NCI-H2171 (cell line): Measurements from ENCODE around the gene WAC.

Experiments
- DNase-seq: peaks from one replicate; lab custom pipeline; 2025; lab: John Stamatoyannopoulos, UW

The WAC gene

DNA sequence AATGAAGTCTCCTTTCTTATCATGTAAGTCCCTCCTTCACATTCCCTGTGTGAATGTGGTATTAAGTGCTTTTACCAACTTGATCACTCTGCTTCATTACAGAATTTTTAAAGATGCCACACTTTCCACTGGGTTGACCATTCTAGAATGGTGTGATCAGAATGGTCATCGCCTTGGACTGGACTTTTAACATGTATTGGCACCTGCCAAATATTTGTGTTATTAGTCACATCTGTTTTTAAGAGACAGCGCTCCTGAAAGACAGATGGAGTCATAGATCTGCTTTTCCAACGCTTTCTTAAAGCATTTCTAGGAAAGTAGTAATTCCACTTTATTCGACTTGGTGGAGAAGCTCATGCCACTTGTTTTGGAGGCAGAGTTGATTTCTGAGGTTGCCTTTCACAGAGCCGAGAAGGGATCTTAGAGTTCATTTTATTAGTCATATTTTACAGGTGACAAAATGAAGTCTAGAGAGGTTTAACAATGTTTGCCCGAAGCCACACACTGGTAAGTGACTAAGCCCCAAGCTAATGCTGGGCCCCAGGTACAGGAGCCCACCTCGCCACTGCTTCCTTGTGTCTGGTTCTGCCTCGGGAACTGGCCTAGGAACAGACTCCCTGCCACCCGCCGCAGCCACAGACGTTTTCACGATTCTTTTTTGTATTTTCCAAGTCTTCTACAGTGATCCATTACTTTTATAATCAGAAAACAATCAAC lies 134.0 kb downstream of the WAC start:
- DNase-seq: no peak

DNA sequence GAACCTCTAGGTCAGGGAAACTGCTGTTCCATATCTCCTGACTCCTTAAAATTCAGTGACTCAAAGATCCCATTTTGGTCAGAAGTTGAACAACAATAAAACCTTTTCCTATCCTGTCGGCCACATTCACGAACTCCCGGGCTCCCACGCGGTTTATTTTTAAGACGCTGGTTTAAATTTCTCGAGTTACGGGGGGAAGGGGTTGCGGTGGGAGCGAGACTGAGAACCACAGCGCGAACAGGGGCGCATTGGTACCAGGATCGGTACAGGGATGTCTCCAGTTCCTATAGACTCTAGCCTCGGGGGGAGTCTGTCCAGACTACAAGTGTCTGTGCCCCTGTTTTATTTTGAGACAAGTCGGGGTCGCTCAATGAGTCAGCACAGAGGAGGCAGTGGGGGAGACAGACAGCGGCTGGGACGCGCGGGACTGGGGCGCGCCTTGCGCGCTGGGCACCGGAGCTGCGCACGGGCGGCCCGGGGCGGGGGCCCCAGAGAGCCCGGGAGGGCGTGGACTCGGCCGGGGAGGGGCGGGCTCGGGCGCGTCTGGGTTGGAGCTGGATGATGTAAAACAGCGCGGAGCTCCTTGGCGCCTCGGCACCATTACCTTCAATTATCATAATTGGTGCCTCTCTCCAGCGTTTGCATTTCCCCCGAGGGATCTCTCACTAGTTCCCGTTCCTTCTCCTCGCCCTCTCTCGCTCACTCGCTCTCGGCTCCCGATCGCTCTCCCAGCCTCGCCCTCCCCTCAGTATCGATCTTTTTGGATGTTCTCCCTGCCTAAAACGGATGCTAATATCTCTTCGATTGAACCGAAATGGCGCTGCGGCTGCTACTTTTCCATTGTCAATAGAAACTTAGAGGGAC lies 135.7 kb downstream of the WAC start:
- DNase-seq: no peak

DNA sequence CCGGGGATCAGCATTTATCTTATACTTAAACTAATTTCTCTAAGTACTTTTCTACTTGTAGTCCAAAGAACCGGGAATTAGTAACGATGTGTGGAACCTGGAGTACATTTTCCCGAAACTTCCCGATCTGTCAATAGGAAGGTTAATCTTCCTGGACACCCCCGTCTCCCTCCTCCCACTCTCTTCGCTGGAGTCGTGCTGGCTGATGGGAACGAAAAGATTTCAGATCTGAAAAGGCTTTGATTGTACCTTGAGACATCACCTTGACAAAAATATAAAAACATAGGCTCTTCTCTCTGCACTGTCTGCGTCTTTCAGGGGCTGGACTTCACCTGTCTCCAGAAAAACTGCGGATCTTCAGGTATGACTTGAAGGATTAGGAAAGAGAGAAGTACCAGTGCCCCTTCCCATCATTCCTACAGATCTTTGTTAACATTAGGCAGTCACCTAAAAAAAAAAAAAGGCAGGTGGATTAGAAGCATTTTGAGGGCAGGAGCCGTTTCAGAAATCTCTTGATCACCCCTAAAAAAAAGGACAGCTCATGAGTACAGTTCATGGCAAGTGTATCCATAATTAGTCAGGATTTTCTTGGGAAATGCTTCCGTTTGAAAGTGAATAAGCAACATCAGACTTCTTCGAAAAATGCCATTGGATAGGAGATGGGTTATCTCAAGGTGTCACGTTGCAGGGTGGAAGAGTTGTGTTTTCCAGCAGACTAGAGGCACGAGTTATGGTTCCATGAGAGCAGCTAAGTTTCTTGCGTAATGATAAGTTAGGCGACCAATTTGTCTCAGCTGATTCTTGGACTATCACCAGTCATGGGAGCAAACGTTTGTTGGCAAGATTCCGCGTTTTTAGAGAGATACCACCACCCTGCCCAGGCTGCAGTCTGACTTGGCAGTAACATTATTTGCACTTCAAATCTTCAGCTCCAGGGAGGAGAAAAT lies 136.6 kb downstream of the WAC start:
- DNase-seq: no peak
